GM18861 (cell line): ENCODE data around the gene COX7A2.

Source experiments
- ATAC-seq: cut with Tn5 transposase; IDR thresholded peaks from one replicate; pipeline ENCODE4 v1.9.1; 2021; ENCODE audit not compliant: unreplicated experiment

COX7A2 gene

DNA sequence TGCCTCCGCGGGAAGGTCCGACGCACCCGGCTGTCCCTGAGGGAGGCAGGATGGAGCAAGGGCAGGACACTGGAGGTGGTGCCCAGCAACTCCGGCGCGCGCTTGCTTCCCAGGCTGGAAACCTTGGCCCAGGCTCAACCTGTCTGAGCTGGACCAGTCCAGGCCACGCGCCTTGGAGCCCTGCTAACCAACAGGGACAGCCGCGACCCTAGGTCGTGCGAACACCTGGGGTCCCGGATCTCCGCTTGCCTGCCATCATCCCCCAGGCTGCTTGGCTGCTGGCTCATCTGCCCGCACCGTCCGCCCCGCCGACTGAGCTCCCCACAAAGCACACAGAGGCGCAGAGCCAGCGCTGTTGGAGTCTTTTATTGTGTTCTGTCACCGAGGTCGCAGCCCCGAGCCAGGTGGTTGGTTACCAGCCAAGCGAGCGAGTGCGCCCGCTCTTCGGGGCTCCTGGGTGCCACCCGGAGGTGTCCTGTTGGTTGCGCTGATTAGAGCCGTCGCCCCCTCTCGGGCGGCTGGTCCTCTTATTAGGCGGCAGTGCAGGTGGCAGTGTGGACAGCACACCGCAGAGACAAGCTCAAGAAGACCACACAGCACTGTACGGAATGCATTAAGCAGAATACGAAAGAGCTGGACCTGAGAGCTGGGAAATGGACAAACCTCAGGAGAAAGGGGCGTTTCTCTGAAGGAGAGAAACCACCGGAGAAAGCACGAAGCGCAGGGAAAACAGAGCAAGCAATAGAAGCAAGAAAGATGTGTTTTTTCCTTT is 41.5 kb downstream of the COX7A2 start:
- no peak for ATAC-seq

DNA sequence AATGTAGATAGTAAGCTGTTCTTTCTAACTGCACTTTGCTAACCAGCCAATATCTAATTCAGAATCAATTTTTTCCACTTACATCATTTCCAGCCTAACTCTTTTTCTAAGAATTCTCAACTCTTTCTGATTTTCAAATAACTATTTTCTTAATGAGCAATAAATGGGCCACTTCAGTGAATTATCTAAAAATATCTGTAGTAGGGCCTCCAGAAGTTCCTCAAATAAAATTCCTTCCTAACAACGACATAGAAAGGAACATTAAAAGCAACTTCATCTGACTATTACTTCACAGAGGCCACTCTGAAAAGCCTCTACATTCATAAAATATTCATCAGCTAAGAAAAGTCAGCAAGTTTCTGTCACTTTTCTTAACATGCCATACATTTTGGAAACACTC is 42.6 kb downstream of the COX7A2 start:
- no peak for ATAC-seq

DNA sequence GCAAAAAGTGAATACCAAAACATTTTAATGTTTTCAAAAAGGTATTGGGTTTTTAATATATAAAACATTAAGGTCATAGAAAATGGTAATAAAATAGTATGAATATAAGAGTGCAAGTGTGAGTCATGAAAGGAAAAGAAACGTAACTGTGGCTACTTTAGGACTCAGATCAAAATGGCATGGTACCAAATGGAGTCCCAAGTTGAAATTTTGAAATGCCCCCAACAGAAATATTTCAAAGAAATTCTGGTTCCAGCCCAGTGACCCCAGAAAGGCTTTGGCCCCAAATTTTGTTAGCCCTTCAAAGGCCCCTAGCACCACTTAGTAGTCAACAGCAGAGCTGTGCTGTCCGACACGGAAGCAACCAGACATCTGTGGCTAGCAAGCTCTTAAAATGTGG is 43.7 kb downstream of the COX7A2 start:
- no peak for ATAC-seq

DNA sequence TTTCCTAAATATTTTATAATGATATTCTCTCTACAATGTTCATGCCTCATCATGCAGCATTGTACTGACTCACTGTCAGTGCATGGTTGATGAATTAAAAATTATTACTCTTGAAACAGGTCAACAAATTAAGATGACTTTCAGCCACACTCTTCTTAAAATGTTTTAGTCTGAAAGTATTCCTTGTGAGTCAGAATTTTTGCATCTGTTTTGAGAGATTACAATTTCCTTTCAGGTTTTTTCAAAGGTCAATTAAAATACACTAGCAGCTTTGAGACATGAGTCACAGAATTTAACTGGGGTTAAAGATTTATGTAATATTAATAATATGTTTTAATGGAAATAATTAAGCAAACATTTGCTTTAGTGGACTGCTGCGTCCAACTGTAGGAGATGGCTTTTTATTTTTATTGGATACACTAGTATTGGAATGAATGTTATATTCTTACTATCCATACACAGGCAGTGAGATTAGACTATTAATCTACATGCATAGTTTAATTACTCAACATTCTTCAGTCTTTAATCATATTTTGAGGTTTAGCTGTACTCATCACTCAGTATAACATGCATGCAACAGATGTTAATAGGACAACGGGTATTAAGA is 47.4 kb downstream of the COX7A2 start:
- ATAC-seq = no peak

- no peak for ATAC-seq
Observed at GRCh38 chr6:75188221-75188925, 55.2 kb downstream of the COX7A2 start.
